DMS114 treated with DMSO at 0.1 percent for 48 hours (cell line): Measurements from ENCODE around the gene KATNA1.

Experiments used
- DNase-seq: peaks from one replicate; lab custom pipeline; 2025; ENCODE audit not compliant: unreplicated experiment; lab: John Stamatoyannopoulos, UW

KATNA1 gene

DNA sequence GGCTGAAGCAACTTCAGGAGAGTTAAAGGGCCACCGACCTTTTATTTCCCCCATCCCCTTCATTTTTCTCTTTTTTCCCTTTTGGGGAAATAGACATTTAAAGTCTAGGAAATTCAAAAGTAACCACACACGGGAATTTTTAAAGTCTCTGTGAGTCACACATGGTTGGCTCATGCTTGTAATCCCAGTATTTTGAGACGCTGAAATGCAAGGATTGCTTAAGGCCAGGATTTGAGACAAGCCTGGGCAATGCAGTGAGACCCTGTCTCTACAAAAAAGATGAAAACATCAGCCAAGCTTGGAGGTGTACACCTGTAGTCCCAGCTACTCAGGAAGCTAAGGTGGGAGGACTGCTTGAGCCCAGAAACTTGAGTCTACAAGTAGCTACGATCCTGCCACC, 34.2 kb downstream of the KATNA1 start:
- no peak for DNase-seq

DNA sequence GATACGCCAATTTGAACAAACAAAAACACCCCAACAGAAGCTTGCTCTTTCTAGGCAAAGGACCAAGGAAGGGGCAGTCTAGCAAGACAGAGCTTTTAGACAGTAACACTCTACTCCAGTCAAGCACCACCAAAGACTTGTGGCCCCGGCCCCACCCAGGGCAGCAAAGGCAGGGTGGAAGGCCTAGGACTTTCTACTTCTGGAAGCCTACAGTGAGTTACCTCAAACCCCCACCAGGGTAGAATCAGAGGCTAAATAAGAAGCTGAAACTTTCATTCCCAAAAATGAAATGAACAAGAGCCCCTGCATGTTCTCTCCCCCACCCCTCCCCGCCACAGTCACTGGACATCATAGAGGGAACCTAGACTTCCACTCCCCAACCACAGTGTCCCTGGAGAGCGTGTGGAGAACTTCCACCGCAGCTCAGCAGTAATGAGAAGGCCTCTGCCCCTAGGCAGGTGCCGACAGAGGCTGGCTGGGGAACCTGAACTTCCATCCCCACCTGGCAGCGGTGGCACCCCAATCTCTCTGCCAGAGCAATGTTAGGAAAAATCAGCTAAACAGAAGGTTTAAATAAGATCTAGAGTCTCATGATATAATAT, 40.0 kb downstream of the KATNA1 start:
- no peak for DNase-seq

DNA sequence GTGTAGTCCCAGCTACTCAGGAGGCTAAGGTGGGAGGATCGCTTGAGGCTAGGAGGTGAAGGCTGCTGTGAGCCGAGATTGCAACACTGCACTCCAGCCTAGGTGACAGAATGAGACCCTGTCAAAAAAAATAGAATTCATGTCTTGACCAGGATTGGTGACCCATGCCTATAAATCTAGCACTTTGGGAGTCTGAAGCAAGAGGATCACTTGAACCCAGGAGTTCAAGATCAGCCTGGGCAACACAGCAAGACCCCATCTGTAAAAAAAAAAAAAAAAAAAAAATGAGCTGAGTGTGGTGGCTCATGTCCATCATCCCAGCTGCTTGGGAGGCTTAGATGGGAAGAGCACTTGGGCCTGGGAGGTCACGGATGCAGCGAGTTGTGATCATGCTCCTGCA, 48.0 kb downstream of the KATNA1 start:
- no peak for DNase-seq

DNA sequence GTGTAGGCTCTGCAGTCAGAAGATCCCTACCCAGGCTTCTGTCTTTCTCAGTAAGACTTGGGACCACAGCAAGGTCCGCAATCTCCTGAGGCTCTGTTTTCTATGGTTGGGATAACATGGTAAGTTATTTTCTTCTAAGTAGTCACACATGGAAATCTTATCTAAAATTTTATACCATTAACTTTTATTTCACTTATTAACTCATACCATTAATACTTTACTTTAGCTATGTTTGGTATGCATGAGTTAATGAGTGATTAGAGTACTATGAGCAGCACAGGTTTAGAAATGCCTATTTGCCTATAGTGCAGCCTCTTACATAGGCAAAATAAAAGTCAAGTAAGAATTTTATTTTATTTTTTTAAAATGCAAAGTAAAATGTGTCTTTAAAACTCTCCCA, 55.1 kb downstream of the KATNA1 start:
- no peak for DNase-seq

DNA sequence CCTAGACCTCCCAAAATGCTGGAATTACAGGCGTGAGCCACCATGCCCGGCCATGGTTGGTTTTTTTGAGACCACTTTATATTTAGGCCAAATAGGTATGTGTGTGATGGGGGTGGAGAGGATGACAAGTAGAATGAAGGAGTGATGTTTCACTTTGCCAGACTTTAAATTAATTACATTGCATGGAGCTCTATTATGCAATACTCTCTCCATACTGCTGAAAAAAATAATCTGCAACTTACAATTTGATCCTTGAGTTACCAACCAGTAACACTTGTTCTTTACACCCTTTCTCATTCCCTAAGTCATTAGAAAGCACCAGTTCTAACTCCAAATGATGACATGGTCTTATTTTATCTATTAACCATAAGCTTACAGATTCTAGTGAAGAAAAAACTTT, 55.5 kb downstream of the KATNA1 start:
- no peak for DNase-seq

GRCh38 chr6:149586149-149586548, 62.4 kb downstream of the KATNA1 start:
- DNase-seq: no peak

DNA sequence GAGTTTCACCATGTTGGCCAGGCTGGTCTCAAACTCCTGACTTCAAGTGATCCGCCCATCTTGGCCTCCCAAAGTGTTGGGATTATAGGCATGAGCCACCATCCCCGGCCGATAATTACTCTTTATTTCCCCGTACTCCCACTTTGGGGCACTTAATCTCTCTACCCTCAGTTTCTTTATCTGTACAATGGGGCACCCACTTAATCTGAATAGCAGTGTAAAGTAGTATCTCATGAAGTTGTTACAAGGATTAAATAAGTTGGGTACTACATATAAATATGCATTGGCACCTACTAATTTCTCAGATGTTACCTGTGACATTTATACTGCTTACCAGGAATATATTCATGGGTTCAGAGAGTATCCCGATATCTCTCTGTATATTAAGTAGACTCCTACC, 67.2 kb downstream of the KATNA1 start:
- no peak for DNase-seq

DNA sequence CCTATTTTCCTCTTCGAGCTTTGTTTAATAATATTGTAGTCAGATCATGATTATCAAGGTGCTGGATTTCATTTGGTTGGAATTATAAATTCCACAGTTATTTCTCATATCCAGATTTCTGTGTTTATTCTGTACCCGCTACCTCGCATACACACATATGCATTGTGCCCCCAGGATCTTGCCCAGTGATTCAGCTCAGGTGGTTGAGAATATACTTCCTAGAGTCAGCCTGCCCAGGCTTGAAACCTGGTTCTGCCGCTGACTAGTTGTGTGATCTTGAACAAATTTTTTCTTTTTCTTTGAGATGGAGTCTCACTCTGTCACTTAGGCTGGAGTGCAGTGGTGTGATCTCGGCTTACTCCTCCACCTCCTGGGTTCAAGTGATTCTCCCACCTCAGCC, 67.6 kb downstream of the KATNA1 start:
- DNase-seq: no peak

GRCh38 chr6:149567945-149568585, 80.4 kb downstream of the KATNA1 start:
- no peak for DNase-seq

- DNase-seq: no peak
Measured at GRCh38 chr6:149567194-149567586, 81.3 kb downstream of the KATNA1 start.

- peak; percentile 5 for DNase-seq
Measured at GRCh38 chr6:149566410-149567193, 81.9 kb downstream of the KATNA1 start.

DNA sequence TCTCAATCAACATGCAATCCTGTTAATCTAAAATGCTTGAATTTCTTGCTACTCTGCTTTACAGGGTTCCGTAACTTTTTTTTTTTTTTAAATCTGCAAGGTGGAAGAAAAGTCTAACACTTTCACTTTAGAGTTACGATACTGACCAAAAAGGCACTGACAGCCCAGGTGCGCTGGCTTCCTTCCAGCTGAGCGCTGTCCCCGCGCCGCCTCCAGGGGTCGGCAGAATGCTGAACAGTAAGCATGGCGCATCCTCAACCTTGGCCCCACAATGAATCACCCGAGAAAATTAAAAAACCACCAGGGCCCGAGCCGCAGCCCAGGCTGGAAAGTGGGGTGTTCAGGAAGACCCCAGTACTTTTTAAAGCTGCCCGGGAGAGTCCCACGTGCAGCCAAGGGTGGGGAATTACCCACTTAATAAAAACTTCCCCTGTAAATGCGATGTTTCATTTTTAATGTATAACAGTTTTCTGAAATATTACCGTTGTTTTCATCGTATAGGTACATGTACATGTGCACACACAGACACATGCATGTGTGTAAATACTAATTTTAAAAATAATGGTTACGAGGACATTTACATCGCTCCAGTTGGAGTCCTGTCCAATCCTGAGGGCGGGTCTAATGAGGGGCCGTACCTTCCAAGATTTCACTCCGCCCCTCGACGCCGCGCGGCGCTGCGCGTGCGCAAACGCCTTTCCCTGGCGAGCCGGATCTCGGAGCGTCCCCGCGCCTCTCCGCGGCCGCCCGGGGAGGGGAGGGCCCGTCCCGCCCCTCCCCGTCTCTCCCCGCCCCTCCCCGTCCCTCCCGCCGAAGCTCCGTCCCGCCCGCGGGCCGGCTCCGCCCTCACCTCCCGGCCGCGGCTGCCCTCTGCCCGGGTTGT, 82.7 kb downstream of the KATNA1 start, which contains the start of gene GINM1:
Gene GINM1, plus strand, starts transcription at position 849 of the 883 bp plus-strand sequence. CDS start 40 bp downstream, outside the sequence.
- DNase-seq: peak; percentile 77

DNA sequence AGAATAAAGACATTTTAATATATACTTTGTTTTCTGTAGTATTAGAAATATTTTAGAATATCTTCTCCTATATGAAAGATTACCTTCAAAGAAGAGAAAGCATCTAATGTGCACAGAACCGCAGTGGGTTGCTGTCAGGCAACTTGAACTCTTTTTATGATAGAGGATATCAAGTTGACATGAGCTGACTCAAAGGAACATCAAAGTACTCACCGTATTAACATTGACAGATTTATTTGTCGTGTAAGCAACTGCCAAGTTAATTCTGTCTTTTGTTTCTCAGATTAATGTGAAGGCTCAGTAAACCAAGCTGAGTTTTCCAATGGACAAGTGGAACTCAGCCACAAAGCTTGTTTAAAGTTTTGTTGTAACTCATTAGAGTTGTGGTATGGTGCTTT, 84.6 kb downstream of the KATNA1 start:
- DNase-seq: no peak

- no peak for DNase-seq
Measured at GRCh38 chr6:149563203-149563927, 85.1 kb downstream of the KATNA1 start.

- no peak for DNase-seq
Measured at GRCh38 chr6:149560736-149561135, 87.8 kb downstream of the KATNA1 start.

DNA sequence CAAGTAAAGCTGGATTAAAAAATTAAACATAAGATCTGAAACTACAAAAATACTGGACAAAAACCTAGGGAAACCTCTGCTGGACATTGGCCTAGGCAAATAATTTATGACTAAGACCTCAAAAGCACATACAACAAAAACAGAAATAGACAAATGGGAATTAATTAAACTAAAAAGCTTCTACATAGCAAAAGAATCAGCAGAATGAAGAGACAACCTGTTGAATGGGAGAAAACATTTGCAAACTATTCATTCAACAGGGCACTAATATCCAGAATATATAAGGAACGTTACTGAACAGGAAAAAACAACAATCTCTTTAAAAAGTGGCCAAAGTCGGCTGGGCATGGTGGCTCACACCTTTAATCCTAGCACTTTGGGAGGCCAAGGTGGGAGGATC, 89.1 kb downstream of the KATNA1 start:
- no peak for DNase-seq

DNA sequence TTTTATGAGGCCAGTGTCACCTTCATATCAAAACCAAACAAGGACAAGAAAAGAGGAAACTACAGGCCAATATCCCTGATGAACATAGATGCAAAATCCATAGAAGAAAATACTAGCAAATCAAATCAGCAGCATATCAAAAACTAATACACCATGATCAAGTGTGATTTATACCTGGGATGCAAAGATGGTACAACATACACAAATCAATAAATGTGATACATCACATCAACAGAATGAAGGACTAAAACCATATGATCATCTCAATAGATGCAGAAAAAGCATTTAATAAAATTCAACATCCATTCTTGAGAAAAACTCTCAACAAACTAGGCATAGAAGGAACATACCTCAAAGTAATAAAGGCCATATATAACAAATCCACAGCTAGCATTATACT, 90.5 kb downstream of the KATNA1 start:
- no peak for DNase-seq

- no peak for DNase-seq
Measured at GRCh38 chr6:149551920-149552319, 96.6 kb downstream of the KATNA1 start.

DNA sequence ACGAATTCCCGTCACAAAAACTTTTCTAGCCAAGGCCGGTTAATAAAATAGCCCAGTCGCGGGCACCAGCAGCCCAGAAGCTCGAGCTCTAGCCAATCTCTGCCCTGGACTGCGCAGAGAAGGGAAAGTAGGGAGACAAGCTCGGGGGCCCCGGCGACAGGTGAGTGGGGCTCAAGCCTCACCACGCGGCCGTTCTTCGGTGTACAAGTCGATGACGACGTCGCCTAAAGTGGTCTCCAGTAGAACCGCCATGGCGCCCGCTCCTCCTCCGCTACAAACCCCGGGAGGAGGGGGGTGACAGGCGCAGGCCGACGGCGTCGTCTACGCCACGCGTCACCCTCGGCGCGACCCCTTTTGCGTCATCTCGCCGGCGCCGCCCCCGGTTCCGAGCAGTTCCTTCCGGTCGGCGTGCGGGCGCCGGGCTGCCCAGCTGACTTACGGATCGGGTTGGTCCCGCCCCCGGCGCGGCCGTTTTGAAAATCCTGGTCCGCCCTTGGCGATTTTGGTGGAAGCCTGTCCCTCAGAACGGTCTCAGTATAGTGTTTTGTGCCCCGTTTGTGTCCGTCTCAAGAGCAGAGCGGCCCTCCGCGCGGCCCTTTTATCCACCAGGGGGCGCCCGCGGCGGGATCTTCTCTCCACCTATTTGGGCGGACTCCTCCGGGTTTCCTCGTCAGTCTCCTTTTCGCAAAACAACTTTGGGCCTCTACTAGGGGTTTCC, 102.6 kb downstream of the KATNA1 start, which contains the start of gene PPIL4:
Gene PPIL4, minus strand, starts transcription at position 290 of the 718 bp plus-strand sequence. Its CDS starts 38 bp downstream, at position 252.
- DNase-seq: peak; percentile 73

DNA sequence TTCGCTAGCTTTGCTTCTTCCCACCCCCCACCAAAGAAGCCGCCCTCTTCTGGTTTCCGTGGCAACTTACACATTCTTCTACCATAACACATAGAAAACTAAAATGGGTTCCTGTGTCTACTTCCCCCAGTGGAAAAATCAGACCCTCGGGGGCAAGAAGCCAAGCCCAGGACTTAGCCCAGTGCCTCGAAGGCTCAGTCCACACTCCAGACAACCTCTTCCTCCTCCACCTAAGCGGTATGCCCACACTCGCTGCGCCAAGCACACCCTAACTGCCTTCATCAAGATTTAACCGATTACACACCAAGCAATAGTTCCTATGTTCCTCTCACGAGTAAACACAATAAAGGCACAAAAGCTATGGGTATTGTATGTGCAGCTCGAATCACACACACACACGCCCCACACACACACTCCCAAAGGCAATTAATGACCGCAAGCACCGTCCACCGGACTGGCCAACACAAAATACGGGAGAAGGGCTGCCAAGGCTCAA, 103.2 kb downstream of the KATNA1 start:
- no peak for DNase-seq
